HG03095 (cell line): ENCODE results near the gene TP53I13.
"Not testable (repeated sequence)": the region's sequence is repeated elsewhere in the genome, so short reads cannot be mapped to it uniquely, and the experiment has no call there.

Experiments
- ATAC-seq: cut with Tn5 transposase; IDR thresholded peaks from one replicate; pipeline ENCODE4 v1.9.1; 2021; ENCODE audit warnings: moderate library complexity; ENCODE audit not compliant: unreplicated experiment

Gene TP53I13

GRCh38 chr17:29568331-29569244, at the start of gene TP53I13:
Gene TP53I13 (plus strand): TSS chr17:29568701. CDS start chr17:29568759, 58 bp downstream.
- ATAC-seq: peak; percentile 31

- ATAC-seq: no peak
These were observed 43.8 kb upstream of the TP53I13 start for GRCh38 chr17:29524692-29525091.

GRCh38 chr17:29526322-29526721, 42.2 kb upstream of the TP53I13 start:
- ATAC-seq: no peak

- ATAC-seq: no peak
These were observed 34.5 kb upstream of the TP53I13 start for GRCh38 chr17:29533976-29534375.

- no peak for ATAC-seq
These were observed 24.4 kb upstream of the TP53I13 start for GRCh38 chr17:29544066-29544465.

GRCh38 chr17:29546085-29546484, 22.4 kb upstream of the TP53I13 start:
- ATAC-seq: no peak

- ATAC-seq: no peak
These were observed 21.7 kb upstream of the TP53I13 start for GRCh38 chr17:29546830-29547229.

- ATAC-seq: no peak
These were observed 19.2 kb upstream of the TP53I13 start for GRCh38 chr17:29549177-29549923.

- no peak for ATAC-seq
These were observed 12.7 kb upstream of the TP53I13 start for GRCh38 chr17:29555840-29556239.

- no peak for ATAC-seq
These were observed 11.3 kb upstream of the TP53I13 start for GRCh38 chr17:29557085-29557738.

- ATAC-seq: no peak
These were observed 10.8 kb upstream of the TP53I13 start for GRCh38 chr17:29557739-29558116.

- not testable (repeated sequence) for ATAC-seq
These were observed 10.4 kb upstream of the TP53I13 start for GRCh38 chr17:29558139-29558538.

- no peak for ATAC-seq
These were observed 8.9 kb upstream of the TP53I13 start for GRCh38 chr17:29559640-29560039.

GRCh38 chr17:29560316-29560715, 8.2 kb upstream of the TP53I13 start:
- no peak for ATAC-seq

GRCh38 chr17:29561554-29562517, 6.7 kb upstream of the TP53I13 start:
- no peak for ATAC-seq

GRCh38 chr17:29562615-29563014, 5.9 kb upstream of the TP53I13 start:
- no peak for ATAC-seq

GRCh38 chr17:29563816-29564215, 4.7 kb upstream of the TP53I13 start:
- no peak for ATAC-seq

- ATAC-seq: no peak
These were observed 2.6 kb upstream of the TP53I13 start for GRCh38 chr17:29565643-29566472.
